AG10803 (cell line): ENCODE measurements around the gene ELOVL6.

ENCODE experiments used
- DNase-seq: peaks from one replicate; pipeline ENCODE4 v3.0.0; 2010; ENCODE audit warnings: low read depth
- H3K4me3 ChIP-seq: 2 replicates; pipeline ENCODE4 v1.5.1; 2011; ENCODE audit warnings: mild to moderate bottlenecking, low read length, control low read depth
- TF ChIP-seq, protein P1 (sequence below): conservative IDR thresholded peaks from 2 replicates; pipeline ENCODE4 v1.5.1; 2011; ENCODE audit warnings: mild to moderate bottlenecking, low read length, control low read depth, inconsistent platforms

The ELOVL6 gene

GRCh38 chr4:110128029-110128428 lies 70.4 kb downstream of the ELOVL6 start:
- no peak for DNase-seq
- TF ChIP-seq, protein P1, sequence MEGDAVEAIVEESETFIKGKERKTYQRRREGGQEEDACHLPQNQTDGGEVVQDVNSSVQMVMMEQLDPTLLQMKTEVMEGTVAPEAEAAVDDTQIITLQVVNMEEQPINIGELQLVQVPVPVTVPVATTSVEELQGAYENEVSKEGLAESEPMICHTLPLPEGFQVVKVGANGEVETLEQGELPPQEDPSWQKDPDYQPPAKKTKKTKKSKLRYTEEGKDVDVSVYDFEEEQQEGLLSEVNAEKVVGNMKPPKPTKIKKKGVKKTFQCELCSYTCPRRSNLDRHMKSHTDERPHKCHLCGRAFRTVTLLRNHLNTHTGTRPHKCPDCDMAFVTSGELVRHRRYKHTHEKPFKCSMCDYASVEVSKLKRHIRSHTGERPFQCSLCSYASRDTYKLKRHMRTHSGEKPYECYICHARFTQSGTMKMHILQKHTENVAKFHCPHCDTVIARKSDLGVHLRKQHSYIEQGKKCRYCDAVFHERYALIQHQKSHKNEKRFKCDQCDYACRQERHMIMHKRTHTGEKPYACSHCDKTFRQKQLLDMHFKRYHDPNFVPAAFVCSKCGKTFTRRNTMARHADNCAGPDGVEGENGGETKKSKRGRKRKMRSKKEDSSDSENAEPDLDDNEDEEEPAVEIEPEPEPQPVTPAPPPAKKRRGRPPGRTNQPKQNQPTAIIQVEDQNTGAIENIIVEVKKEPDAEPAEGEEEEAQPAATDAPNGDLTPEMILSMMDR, result no peak
- no peak overlapping the region for H3K4me3 ChIP-seq

DNA sequence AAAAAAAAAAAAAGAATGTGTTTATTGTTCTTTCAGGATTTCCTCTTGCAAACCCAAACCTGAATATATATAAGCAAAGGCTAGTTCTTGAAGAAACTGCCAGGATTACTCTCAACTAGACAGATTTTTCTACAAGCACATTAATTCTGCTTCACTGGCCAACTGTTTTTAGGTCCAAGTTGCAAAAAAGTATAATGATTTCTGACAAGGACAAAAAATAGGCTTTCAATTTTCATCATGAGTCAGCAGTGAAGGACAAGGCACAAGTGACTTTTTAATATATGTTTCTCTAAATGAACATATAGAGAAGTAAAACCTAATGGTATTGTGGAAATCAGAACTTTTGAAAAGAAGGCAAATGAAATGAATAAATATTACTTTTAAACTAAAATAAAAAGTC lies 73.7 kb downstream of the ELOVL6 start:
- DNase-seq, result no peak
- no peak overlapping the region for H3K4me3 ChIP-seq
- TF ChIP-seq, protein P1, result no peak

- TF ChIP-seq, protein P1, result no peak
- DNase-seq, result peak; percentile 58
- no peak overlapping the region for H3K4me3 ChIP-seq
Measured at GRCh38 chr4:110122201-110122600, 76.2 kb downstream of the ELOVL6 start.

DNA sequence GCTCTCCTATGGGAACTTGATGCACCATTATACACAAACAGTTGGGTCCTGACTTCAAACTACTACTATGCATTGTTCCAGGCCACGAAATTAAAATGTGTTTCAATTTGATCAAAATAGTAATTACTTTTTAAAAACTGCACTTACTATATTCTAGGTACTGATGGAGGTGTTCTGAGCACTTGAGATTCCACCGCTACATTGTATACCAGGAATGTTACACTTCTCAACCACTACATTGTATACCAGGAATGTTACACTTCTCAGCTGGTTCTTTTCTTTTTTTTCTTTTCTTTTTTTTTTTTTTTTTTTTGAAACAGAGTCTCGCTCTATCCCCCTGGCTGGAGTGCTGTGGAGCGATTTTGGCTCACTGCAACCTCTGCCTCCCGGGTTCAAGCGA lies 77.9 kb downstream of the ELOVL6 start:
- TF ChIP-seq, protein P1, result no peak
- H3K4me3 ChIP-seq, result no peak overlapping the region
- no peak for DNase-seq

DNA sequence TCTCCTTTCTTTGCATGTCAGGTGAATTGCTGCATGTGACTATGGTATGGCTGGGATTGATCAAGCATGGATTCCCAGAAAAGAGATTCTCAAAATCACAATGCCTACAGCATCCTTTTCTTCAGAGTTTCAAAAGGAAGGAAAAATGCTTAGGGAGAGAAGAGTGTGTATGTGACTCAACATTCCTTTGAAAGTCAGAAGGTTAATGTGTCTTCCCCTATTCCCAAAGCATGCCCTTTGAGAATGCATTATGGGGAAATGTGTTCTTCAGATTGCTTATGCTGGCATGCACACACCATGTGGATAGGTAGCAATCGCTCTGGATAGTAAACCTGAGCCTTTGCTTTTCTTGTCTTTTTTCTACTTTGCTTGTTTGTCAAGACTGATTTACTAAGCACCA lies 78.5 kb downstream of the ELOVL6 start:
- H3K4me3 ChIP-seq, result no peak overlapping the region

GRCh38 chr4:110119337-110119736 lies 79.1 kb downstream of the ELOVL6 start:
- H3K4me3 ChIP-seq, result no peak overlapping the region
- TF ChIP-seq, protein P1, result no peak
- DNase-seq, result no peak

More for the DNA sequence above, 78.5 kb downstream of the ELOVL6 start:
- TF ChIP-seq, protein P1, result no peak
- peak; percentile 82 for DNase-seq

DNA sequence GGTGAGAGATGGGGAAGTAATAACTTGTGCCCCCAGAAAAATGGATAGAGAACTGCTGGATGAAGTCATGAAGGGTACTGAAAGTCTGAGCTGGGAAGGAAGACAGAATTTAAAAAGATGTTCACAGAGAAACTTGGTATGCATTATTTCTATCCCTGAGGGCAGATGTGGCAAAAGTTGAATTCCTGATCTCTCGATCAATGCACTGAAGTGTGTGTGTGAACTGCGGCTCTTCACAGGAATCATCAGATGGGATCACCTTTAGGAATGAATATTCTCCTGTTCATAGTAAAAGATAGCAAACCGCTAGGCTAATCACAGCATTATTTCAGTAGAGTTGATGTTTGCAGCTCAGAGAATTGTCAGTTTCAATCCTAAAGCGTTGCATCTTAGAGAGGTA lies 86.4 kb downstream of the ELOVL6 start:
- H3K4me3 ChIP-seq, result no peak overlapping the region
- DNase-seq, result no peak
- TF ChIP-seq, protein P1, result no peak
